Caki2 (cell line): ENCODE measurements around the gene RGS10. TPM values are rescaled to one million over a fixed set of nuclear protein-coding genes. Genes with fewer than 3 reads are reported as not detected.
"Not testable (repeated sequence)": the region's sequence is repeated elsewhere in the genome, so short reads cannot be mapped to it uniquely, and the experiment has no call there.

Experiments used
- DNase-seq: peaks from one replicate; pipeline ENCODE4 v3.0.0-alpha.2; 2015; ENCODE audit warnings: low read depth
- in situ Hi-C: cut with HindIII; loops from 2 replicates; pipeline ENCODE4 v1.10.0; 2016; ENCODE audit warnings: low sequenced_read_pairs, low pct_unique_long_range_greater_than_20kb, mixed read lengths
- total RNA-seq: library from RNA; depleted of rRNA; stranded (reverse); fragments of >200 nt; shearing (Covaris generic); gene quantifications from 2 replicates; pipeline ENCODE4 v1.2.3, GENCODE V29; 2014; ENCODE audit warnings: low replicate concordance; rRNA removed

Gene RGS10, protein sequence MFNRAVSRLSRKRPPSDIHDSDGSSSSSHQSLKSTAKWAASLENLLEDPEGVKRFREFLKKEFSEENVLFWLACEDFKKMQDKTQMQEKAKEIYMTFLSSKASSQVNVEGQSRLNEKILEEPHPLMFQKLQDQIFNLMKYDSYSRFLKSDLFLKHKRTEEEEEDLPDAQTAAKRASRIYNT
- total RNA-seq = 18.1 and 45.8 TPM in 2 replicates

DNA sequence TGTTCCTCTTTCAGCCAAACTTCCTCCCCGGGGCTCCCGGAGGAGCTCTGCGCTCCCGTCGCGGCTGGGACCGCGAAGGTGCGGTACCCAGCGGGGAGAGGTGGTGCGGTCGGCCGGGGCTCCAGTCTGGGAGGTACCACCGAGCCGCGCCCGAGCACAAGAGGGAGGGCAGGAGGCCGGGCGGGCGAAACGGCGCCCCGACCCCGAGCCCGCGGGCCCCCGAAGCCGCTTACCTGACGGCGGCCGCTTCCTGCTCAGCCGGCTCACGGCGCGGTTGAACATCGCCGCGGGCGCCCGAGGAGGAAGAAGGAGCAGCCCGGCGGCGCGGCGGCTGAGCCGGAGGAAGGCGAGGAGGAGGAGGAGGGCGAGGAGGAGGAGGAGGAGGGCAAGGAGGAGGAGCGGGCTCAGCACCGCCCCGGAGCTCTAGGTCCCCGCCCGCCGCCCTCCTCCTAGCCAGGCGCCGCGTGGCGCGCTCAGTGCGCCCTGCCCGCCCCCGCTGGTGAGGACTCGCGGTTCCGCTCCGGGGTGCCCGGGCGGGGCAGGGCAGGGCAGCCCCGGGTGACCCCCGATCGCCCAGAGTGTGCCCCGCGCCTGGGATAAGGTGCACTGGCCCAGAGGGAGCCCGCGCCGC lies at the start of gene RGS10:
Gene RGS10, minus strand, starts transcription at position 363 of the 631 bp plus-strand sequence. Its CDS starts 81 bp downstream, at position 282.
- in situ Hi-C loops = no loop called here
- DNase-seq = peak; percentile 79

DNA sequence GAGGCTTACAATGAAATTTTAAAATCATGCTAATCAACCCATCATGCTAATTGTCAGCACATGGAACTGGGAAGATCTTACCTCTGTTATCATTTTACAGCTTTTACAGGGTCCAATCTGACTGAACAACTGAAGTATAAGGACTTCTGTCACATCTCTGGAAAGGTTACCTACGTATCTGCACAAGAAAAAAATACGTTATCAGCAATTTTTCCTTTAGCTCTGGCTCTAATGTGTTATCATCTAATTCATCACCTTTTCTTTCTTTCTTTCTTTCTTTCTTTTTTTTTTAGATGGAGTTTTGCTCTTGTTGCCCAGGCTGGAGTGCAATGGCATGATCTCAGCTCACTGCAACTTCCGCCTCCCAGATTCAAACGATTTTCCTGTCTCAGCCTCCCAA lies 45.6 kb upstream of the RGS10 start:
- in situ Hi-C loops = no loop called here
- DNase-seq = no peak

DNA sequence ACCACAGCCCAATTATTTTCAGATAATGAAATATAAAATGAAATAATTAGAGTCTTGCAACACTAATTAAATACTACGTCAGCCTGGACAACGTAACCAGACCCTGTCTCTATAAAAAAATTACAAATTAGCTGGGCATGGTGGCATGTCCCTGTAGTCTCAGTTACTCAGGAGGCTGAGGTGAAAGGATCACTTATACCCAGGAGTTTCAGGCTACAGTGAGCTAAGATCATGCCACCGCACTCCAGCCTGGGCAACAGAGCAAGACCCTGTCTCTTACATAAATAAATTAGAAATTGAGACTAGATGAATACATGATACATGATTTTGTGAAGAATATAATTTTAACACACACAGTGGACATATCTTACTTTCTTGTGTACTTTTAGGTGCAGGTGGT lies 35.8 kb upstream of the RGS10 start:
- in situ Hi-C loops = no loop called here
- no peak for DNase-seq

DNA sequence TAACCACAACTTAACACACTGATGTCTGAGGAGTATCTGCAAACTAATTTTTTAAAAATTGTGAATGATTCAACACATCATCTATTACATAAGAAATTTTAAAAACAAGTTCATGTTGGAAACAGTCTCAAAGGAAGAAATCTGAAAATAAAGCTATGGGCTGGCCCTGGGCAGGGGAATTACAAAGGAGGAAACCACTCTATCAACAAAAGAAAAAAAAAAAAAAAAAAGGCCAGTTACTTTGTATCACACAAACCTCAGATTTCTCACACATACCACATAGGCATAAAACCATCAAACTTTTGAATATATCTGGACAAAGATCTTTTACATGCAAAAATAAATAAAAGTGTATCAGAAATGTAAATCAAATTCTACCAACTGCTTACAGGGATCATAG lies 33.5 kb upstream of the RGS10 start:
- in situ Hi-C loops = no loop called here

DNA sequence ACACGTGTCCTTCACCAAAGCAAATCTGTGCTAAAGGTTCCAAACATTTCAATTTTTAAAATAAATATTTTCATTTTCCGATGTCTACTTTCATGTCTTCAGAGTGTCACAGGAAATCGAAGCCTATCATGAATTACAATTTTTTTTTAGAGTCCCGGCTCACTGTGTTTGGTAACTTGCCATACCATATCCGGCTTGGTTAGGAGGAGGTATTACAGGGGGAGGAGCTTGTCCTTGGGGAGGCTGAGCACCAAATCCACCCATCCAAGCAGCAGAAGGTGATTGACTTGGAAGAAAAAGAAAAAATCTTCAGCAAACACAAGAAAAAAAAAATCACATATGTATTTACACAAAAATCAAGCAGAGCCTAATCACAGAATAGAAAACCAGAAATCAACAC lies 33.0 kb upstream of the RGS10 start:
- in situ Hi-C loops = no loop called here
- no peak for DNase-seq

More for the DNA sequence above, 33.5 kb upstream of the RGS10 start:
- no peak for DNase-seq

DNA sequence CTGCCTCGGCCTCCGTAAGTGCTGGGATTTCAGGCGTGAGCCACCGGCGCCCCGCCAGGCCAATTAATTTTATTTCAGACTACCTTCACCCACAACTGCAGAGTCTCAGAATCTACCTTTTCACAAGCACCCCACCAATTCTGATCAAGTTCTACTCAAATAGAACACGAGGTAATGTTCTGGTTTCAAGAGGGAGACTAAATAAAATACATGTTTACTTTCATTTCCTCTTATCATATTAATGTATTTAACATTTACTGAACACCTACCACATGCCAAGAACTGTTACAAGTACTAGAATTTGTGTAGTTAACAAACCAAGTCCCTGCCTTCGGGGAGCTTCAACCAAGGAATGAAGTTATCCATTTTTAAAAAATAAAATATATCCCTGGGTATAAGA lies 25.5 kb upstream of the RGS10 start:
- DNase-seq = no peak
- in situ Hi-C loops = no loop called here

DNA sequence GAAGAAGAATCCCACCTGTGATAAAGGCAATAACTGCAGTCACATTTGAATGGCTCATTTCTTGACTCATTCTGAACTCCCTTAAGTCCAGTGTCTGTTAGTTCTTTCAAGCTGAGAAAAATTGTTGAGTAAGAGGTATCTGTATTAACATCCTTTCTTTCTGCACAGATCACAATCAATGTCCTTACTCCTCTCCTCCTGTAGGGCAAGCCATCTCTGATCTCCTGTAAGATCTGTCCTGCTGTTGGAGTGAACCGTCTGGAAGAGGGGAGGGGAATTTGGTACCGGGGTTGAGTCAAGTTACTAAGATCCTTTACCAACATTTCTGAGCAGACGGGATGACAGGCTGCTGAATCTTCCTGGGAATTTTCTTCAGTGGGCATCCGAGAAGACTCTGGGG lies 19.6 kb upstream of the RGS10 start:
- no peak for DNase-seq
- in situ Hi-C loops = no loop called here

DNA sequence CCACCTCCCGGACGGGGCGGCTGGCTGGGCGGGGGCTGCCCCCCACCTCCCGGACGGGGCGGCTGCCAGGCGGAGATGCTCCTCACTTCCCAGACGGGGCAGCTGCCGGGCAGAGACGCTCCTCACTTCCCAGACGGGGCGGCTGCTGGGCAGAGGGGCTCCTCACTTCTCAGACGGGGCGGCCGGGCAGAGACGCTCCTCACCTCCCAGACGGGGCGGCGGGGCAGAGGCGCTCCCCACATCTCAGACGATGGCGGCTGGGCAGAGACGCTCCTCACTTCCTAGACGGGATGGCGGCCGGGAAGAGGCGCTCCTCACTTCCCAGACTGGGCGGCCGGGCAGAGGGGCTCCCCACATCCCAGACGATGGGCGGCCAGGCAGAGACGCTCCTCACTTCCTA lies 17.0 kb upstream of the RGS10 start:
- in situ Hi-C loops, DNase-seq: not testable (repeated sequence)

DNA sequence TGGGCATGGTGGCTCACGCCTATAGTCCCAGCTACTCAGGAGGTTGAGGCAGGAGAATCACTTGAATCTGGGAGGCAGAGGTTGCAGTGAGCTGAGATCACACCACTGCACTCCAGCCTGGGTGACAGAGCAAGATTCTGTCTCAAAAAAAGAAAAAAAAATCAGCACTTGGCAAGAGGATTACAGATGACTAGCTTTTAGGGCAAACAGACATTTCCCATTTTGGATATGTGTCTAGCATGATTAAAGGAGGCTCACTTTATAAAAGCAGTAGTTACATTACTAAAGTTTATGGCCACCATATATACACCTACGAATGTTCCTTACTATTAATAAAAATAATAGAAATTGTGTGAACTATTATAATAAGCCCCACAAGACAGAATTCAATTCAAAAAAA lies 13.6 kb upstream of the RGS10 start:
- in situ Hi-C loops = not testable (repeated sequence)

DNA sequence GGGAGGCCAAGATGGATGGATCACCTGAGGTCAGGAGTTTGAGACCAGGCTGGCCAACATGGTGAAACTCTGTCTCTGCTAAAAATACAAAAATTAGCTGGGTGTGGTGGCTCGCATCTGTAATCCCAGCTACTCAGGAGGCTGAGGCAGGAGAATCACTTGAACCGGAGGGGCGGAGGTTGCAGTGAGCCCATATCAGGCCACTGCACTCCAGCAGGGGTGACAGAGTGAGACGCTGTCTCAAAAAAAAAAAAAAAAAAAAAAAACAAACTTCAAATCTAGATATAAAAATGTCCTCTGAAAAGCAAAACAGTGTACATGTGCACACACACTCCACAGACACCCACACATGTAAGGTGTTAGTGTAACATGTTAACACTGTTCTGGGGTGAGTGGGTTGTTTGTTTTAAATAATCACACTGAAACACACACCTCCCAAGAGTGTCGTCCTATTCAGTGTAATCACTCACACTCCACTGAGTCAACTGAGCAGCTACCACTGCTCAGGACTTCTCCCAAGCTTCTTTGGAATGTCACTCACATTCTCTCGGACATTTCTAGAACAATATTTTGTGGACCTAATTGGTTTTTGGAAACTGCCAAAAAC lies 12.8 kb upstream of the RGS10 start:
- in situ Hi-C loops = no loop called here
- no peak for DNase-seq

More for the DNA sequence above, 13.6 kb upstream of the RGS10 start:
- DNase-seq = not testable (repeated sequence)

DNA sequence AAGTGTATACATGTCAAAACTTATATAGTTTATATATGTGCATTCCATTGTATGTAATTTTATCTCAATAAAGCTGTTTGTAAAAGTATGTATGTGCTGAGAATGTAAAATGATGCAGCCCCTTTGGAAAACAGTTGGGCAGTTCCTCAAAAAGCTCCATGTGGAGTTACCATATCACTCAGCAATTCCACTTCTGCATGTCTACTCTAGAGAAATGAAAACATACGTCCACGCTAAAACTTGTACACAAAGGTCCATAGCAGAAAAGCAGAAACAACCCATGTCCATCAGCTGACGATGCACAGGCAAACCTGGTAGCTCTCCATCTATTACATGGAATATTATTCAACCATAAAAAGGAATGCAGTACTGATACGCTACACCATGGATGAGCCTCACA lies 8.3 kb upstream of the RGS10 start:
- in situ Hi-C loops = no loop called here
- DNase-seq = no peak

DNA sequence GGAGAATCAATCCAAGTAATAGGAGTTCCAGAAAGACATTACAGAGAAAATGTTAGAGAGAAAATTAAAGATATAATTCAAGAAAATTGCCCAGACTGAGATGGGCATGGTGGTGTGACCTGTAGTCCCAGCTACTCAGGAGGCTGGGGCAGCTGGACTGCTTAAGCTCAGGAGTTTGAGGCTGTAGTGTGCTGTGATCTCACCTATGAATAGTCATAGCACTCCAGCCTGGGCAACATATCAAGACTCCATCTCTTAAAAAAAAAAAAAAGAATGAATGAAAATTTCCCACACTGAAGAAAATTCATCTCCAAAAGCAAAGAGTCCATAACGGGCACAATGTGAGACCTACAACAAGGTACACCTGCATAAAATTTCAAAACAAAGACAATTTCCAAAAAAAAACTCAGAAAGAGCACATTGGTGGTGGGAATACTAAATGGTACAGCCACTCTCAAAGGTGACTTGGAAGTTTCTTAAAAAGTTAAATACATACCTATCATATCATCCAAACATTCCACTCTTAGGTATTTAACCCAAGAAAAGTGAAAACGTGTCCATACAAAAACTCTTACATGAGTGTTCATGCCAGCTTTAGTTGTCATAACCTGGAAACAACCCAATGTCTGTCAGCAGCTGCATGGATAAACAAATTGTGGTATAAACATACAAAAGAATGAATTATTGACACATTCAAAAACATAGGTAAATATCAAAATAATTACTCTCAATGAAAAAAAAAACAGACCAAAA lies 6.9 kb upstream of the RGS10 start:
- in situ Hi-C loops = no loop called here
- no peak for DNase-seq

DNA sequence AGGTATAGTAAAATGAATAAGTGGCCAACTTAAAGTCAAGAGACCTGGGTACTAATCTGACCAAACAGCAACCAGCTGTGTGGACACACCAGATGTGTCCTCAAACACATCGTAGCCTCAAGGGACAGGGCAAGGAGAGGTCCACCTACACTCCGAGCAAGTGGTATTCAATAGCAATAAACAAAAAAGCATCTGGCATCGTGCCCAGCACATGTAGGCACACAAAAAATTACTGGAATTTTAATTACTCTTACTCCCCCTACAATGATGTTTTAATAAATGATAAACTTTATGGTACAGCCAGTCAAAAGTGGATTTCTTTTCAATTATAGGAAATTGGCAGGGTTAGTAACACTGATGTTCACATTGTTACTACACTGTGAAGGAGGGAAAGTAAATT lies 3.5 kb upstream of the RGS10 start:
- no peak for DNase-seq
- in situ Hi-C loops = no loop called here

DNA sequence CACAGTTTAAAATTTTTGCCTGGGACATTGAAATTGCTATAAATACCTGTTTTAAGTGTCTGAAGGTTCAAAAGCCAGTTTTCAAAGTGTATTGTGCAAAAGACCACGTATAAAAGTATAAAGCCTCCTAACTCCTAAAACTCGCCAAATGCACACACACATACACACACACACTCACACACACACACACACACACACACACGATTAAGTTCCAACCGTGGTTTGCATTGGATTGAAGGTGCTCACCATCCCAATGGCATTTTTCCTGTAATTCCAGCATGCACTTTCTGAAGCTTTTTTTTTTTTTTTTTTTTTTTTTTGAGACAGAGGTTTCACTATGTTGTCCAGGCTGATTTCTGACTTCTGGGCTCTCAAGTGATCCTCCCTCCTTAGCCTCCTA lies 2.8 kb upstream of the RGS10 start:
- no peak for DNase-seq
- in situ Hi-C loops = no loop called here

DNA sequence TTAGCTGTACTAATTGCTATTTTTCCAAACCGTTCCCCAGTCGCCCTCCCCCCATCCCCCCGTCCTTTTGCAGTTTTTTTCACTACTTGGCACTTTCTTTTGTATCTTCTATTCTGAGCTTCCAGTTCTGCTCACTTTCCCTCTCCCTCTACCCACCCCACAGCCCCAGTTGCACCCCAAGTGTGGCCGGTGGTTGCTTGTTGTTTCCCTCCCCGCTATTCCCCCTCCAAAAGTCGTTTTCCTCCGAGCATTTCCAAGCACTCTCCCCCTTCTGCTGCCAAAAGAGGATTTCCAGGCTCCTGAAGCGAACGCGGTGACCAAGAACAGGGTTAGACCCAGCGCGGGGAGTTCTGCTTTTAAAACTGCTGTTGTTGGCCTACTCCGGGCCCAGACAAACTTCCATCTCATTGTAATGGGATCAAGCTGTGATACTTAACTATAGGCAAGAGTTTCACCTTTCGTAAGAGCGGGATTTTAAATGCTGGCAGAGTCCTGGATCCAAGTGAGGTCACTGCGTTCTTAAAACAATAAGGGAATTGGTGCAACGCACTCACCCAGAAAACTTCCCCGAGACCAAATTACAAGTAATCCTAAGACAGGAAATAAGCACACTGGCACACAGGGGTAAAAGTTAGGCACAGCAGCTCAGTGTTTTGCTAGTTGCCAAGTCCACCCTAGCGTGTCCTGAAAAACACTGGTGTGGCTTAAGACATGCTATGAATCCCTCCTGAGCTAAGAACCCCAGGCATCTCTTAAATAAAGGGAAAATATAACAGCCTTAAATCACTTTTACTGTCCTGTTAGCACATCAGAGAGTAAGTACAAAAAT lies 1.5 kb upstream of the RGS10 start:
- in situ Hi-C loops = no loop called here
- peak; percentile 81 for DNase-seq

DNA sequence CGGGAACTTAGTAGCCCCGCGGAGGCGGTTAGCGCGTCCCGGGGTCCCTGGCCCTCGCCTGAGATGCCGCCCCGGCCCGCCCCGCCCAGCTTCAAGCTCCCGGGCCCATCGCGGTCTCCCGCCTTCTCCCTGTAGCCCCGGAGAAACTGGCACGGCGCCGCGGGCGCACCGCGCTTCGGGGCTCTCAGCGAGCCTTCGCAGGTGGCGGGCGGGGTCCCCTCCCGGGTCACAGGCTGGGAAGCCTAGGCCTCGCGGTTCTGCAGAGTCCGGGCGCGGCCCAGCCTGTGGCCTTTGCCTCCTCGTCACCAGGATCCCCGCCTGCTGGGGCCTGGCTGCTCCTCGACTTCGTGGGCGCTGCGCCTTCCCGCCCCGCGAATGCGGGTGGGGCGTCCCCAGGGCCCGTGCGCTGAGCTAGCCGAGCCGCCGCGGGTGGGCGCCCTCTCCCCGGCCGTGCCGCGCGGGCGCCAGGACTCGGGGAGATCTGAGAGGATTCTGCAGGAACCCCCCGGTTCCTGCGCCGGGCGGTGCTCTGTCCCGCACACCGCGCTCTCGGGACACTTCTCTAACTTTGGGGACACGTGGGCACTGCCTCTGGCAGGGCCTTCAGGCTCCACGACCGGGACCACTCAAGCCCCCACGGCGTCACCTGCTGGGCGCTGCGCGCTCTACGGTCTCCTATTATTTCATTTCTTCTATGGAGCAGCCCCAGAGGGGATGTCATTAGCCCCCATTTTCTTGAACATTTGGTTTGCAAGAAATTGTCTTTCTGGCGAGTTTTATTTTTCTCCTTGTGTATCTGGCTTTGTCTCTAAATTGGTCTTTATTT lies 682 bp upstream of the RGS10 start:
- DNase-seq = peak; percentile 74
- in situ Hi-C loops = no loop called here

DNA sequence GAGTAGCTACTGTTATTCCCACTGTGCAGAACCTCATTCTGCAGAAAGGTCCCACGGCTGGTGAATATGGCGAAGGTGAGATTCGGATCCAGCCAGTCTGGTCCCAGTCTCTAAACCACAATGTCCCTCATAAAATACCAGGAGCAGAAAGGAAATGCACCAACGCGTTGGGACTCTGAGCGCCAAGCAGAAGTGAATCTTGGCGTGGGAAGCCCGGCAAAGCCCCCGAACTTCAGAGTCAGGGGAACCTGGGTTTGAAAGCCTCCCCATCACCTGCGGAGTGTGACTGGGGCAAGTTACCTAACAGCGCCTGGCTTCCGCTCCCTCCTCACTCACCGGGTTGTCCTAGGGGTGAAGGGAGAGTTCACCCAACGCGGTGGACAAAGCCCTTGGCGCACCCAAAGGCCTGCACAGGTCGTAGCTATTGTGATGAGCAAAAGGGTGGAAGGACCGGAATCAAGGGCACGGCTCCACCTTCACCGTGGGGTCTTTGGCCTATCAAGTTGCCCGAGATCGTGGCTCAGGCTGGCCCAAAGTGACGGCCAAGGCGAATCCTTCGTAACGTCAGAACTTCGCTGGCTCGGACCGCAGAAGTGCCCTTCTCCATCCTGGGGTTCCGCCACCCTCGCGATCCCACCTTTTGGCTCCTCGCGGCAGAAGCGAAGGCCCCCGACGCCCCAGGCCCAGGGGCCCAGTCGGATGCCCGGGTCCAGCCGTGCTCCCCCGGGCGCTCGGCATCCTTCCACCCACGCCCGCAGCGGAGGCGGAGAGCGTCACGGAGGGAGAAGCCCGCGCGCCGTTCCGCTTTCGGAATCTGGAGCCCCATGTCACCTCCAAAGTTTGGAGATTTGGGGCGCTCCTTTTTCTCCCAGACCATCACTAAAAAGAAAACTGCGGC lies 811 bp downstream of the RGS10 start:
- DNase-seq = no peak
- in situ Hi-C loops = no loop called here
